ENCODE results near the gene DNAJC7.

DNA sequence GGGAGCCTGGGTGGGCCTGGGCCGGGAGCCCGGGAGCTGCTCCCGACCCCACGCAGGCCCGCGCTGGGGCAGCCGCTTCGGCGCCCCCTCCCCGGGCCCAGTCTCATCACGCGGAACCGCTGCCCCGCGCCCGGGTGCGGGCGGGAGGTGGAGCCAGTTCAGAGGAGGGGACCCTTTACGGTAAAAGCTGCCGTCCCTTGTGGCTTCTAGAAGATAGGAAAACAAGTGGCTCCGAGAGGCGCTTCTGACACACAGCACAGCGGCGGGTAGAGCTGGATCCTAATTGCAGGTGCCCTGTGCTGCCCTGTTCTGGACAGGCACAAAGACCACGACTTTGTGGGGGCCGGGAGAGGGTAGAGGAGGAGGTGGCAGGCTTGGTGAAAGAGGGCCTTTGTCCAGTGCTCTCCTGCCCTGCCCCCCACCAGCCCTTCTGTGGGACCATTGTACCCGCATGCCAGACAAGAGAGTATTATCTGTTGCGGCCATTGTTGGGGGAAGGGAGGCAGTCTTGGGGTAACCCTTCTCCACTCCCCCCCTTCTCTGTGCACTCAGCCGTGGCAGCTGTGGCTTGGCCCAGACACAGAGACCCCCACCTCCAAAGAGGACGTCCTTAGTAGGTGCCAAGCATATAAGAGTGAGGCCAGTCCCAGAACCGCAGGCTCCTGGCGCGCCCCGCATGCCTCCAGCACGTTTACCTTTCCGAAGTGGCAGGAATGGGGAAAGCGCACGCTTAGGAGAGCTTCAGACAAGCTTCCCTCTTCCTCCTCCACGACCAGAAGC lies 49.9 kb downstream of the DNAJC7 start:
- TF ChIP-seq, protein P1, sequence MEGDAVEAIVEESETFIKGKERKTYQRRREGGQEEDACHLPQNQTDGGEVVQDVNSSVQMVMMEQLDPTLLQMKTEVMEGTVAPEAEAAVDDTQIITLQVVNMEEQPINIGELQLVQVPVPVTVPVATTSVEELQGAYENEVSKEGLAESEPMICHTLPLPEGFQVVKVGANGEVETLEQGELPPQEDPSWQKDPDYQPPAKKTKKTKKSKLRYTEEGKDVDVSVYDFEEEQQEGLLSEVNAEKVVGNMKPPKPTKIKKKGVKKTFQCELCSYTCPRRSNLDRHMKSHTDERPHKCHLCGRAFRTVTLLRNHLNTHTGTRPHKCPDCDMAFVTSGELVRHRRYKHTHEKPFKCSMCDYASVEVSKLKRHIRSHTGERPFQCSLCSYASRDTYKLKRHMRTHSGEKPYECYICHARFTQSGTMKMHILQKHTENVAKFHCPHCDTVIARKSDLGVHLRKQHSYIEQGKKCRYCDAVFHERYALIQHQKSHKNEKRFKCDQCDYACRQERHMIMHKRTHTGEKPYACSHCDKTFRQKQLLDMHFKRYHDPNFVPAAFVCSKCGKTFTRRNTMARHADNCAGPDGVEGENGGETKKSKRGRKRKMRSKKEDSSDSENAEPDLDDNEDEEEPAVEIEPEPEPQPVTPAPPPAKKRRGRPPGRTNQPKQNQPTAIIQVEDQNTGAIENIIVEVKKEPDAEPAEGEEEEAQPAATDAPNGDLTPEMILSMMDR (IDR thresholded peaks at IDR 0.05; ENCODE audit: poor library complexity) = no peak
- TF ChIP-seq EZH2 (IDR thresholded peaks at IDR 0.05; ENCODE audit: borderline replicate concordance) (no peak), EZH2phosphoT487 (IDR thresholded peaks at IDR 0.05; ENCODE audit: low read depth, severe bottlenecking, unreplicated experiment) (no peak)

All from hepatocyte (in vitro differentiated cells).